ENCODE measurements around the gene NDUFV1.
A peak's percentile ranks its signal among the peaks of the same experiment; 100 is the strongest.

The NDUFV1 gene

GRCh38 chr11:67641338-67642172 is 34.8 kb downstream of the NDUFV1 start:
- ATAC-seq (replicated peaks) (no peak), DNase-seq (no peak)
- Mint-ChIP-seq H3K9me3 (no peaks in the 10 kb centered on the region), H3K4me3 (no peak overlapping the region), H3K27ac (no peak overlapping the region), H3K27me3 (peaks cover 0 to 5% of the 10 kb centered on the region in 2 donors), H3K36me3 (no peaks in the 10 kb centered on the region), H3K4me1 (peaks cover 25 to 37% of the 10 kb centered on the region in 2 donors)

GRCh38 chr11:67642173-67643120 is 35.7 kb downstream of the NDUFV1 start:
- ATAC-seq (replicated peaks), result no peak

GRCh38 chr11:67644042-67644441 is 37.3 kb downstream of the NDUFV1 start:
- Mint-ChIP-seq H3K4me1 (peaks cover 40 to 53% of the 10 kb centered on the region in 2 donors), H3K27me3 (peaks cover 0 to 5% of the 10 kb centered on the region in 2 donors), H3K4me3 (no peak overlapping the region), H3K36me3 (no peaks in the 10 kb centered on the region), H3K9me3 (no peaks in the 10 kb centered on the region), H3K27ac (no peak overlapping the region)
- ATAC-seq (replicated peaks) (no peak), DNase-seq (no peak)

More at GRCh38 chr11:67642173-67643120, 35.7 kb downstream of the NDUFV1 start:
- Mint-ChIP-seq H3K27me3 (peaks cover 0 to 5% of the 10 kb centered on the region in 2 donors), H3K36me3 (no peaks in the 10 kb centered on the region), H3K9me3 (no peaks in the 10 kb centered on the region), H3K27ac (peak overlapping the region; percentile 10), H3K4me1 (peaks cover 29 to 38% of the 10 kb centered on the region in 2 donors), H3K4me3 (no peak overlapping the region)
- no peak for DNase-seq

GRCh38 chr11:67644472-67645418 is 38.0 kb downstream of the NDUFV1 start:
- Mint-ChIP-seq H3K9me3 (no peaks in the 10 kb centered on the region), H3K27me3 (peaks cover 0 to 5% of the 10 kb centered on the region in 2 donors), H3K36me3 (no peaks in the 10 kb centered on the region), H3K27ac (no peak overlapping the region), H3K4me3 (no peak overlapping the region), H3K4me1 (peaks cover 47 to 60% of the 10 kb centered on the region in 2 donors)
- ATAC-seq (replicated peaks) (no peak), DNase-seq (no peak)

GRCh38 chr11:67645521-67646461 is 39.1 kb downstream of the NDUFV1 start:
- Mint-ChIP-seq H3K36me3 (peaks cover 0 to 3% of the 10 kb centered on the region in 2 donors), H3K27ac (peak overlapping the region; percentile 47), H3K9me3 (no peaks in the 10 kb centered on the region), H3K4me3 (no peak overlapping the region), H3K27me3 (no peaks in the 10 kb centered on the region), H3K4me1 (peaks cover 53 to 63% of the 10 kb centered on the region in 2 donors)
- ATAC-seq (replicated peaks) (peak in 1 of 2 donors; percentile 16), DNase-seq (no peak)

- Mint-ChIP-seq H3K27ac (peak overlapping the region; percentile 70), H3K36me3 (peaks cover 0 to 3% of the 10 kb centered on the region in 2 donors), H3K9me3 (no peaks in the 10 kb centered on the region), H3K4me3 (peak overlapping the region; percentile 57 to 59), H3K27me3 (no peaks in the 10 kb centered on the region), H3K4me1 (peaks cover 53 to 68% of the 10 kb centered on the region in 2 donors)
- DNase-seq (peak; percentile 61), ATAC-seq (replicated peaks) (peak; percentile 50 to 63)
These were observed 40.0 kb downstream of the NDUFV1 start for GRCh38 chr11:67646535-67647336.

GRCh38 chr11:67647471-67647870 is 40.7 kb downstream of the NDUFV1 start:
- peaks cover 51 to 68% of the 10 kb centered on the region in 2 donors for H3K4me1 Mint-ChIP-seq
- peak overlapping the region in 1 of 2 donors; percentile 51 for H3K4me3 Mint-ChIP-seq
- H3K27ac Mint-ChIP-seq, result no peak overlapping the region
- peaks cover 0 to 3% of the 10 kb centered on the region in 2 donors for H3K36me3 Mint-ChIP-seq
- DNase-seq (no peak), ATAC-seq (replicated peaks) (no peak)
- H3K9me3 Mint-ChIP-seq, result no peaks in the 10 kb centered on the region
- no peaks in the 10 kb centered on the region for H3K27me3 Mint-ChIP-seq

GRCh38 chr11:67648140-67648795 is 41.5 kb downstream of the NDUFV1 start:
- Mint-ChIP-seq H3K27ac (peak overlapping the region; percentile 80), H3K4me1 (peaks cover 51 to 68% of the 10 kb centered on the region in 2 donors), H3K9me3 (no peaks in the 10 kb centered on the region), H3K36me3 (peaks cover 0 to 3% of the 10 kb centered on the region in 2 donors), H3K4me3 (no peak overlapping the region), H3K27me3 (no peaks in the 10 kb centered on the region)
- ATAC-seq (replicated peaks), result peak; percentile 88 to 90
- DNase-seq, result peak; percentile 68

GRCh38 chr11:67648796-67649613 is 42.3 kb downstream of the NDUFV1 start:
- Mint-ChIP-seq H3K4me1 (peaks cover 51 to 68% of the 10 kb centered on the region in 2 donors), H3K9me3 (no peaks in the 10 kb centered on the region), H3K4me3 (peak overlapping the region; percentile 25 to 64), H3K36me3 (peaks cover 0 to 3% of the 10 kb centered on the region in 2 donors), H3K27me3 (no peaks in the 10 kb centered on the region), H3K27ac (peak overlapping the region; percentile 80)
- no peak for DNase-seq
- ATAC-seq (replicated peaks), result peak; percentile 13 to 17

GRCh38 chr11:67649634-67650510 is 43.1 kb downstream of the NDUFV1 start:
- no peaks in the 10 kb centered on the region for H3K27me3 Mint-ChIP-seq
- peaks cover 47 to 64% of the 10 kb centered on the region in 2 donors for H3K4me1 Mint-ChIP-seq
- ATAC-seq (replicated peaks), result no peak
- no peaks in the 10 kb centered on the region for H3K9me3 Mint-ChIP-seq
- peaks cover 0 to 3% of the 10 kb centered on the region in 2 donors for H3K36me3 Mint-ChIP-seq
- DNase-seq, result no peak
- peak overlapping the region; percentile 79 to 88 for H3K4me3 Mint-ChIP-seq
- H3K27ac Mint-ChIP-seq, result peak overlapping the region; percentile 94

Measured in stimulated activated naive B cell treated with anti-CD40 and anti-IgM and Interleukin-4, amounts not matched to agents 10 μg/mL and 1 μg/mL and 100 μg/mL, for 72 hours (primary cell).